NCI-H2227 (cell line): Measurements from ENCODE around the gene DNAJB4.

ENCODE experiments used
- DNase-seq: peaks from one replicate; lab custom pipeline; 2025; ENCODE audit not compliant: unreplicated experiment; lab: John Stamatoyannopoulos, UW

DNAJB4 gene

GRCh38 chr1:78036450-78036849 lies 31.7 kb downstream of the DNAJB4 start:
- DNase-seq, result no peak

GRCh38 chr1:78038071-78038470 lies 33.3 kb downstream of the DNAJB4 start:
- DNase-seq, result no peak

- no peak for DNase-seq
Observed at GRCh38 chr1:78038491-78038939, 33.8 kb downstream of the DNAJB4 start.

- DNase-seq, result no peak
Observed at GRCh38 chr1:78040484-78041089, 35.8 kb downstream of the DNAJB4 start.

GRCh38 chr1:78043436-78043835 lies 38.7 kb downstream of the DNAJB4 start:
- DNase-seq, result no peak

- no peak for DNase-seq
Observed at GRCh38 chr1:78044796-78045562, 40.2 kb downstream of the DNAJB4 start.

- DNase-seq, result no peak
Observed at GRCh38 chr1:78045563-78045925, 40.8 kb downstream of the DNAJB4 start.

- peak; percentile 43 for DNase-seq
Observed at GRCh38 chr1:78045926-78046778, 41.4 kb downstream of the DNAJB4 start, which contains the start of gene GIPC2. Gene GIPC2, plus strand, starts transcription at chr1:78045966. Its CDS starts 129 bp downstream, at chr1:78046095.

- no peak for DNase-seq
Observed at GRCh38 chr1:78047106-78047505, 42.4 kb downstream of the DNAJB4 start.

- no peak for DNase-seq
Observed at GRCh38 chr1:78047631-78048030, 42.9 kb downstream of the DNAJB4 start.

- no peak for DNase-seq
Observed at GRCh38 chr1:78048446-78048845, 43.7 kb downstream of the DNAJB4 start.

GRCh38 chr1:78049396-78049795 lies 44.7 kb downstream of the DNAJB4 start:
- peak; percentile 12 for DNase-seq

GRCh38 chr1:78051005-78051404 lies 46.3 kb downstream of the DNAJB4 start:
- no peak for DNase-seq

GRCh38 chr1:78052685-78053405 lies 48.1 kb downstream of the DNAJB4 start:
- no peak for DNase-seq

GRCh38 chr1:78053498-78053897 lies 48.8 kb downstream of the DNAJB4 start:
- DNase-seq, result no peak

- no peak for DNase-seq
Observed at GRCh38 chr1:78054559-78054958, 49.8 kb downstream of the DNAJB4 start.

GRCh38 chr1:78054972-78055371 lies 50.2 kb downstream of the DNAJB4 start:
- no peak for DNase-seq

- DNase-seq, result no peak
Observed at GRCh38 chr1:78055565-78056132, 50.9 kb downstream of the DNAJB4 start.

- DNase-seq, result no peak
Observed at GRCh38 chr1:78058670-78059069, 53.9 kb downstream of the DNAJB4 start.

- DNase-seq, result no peak
Observed at GRCh38 chr1:78060857-78061563, 56.3 kb downstream of the DNAJB4 start.
